NCI-H2171 treated with DMSO at 0.1 percent for 48 hours (cell line): Measurements from ENCODE around the gene ATP2B2.

Experiments
- DNase-seq: peaks from one replicate; lab custom pipeline; 2025; lab: John Stamatoyannopoulos, UW

Gene ATP2B2

GRCh38 chr3:10529809-10530208 is 24.4 kb upstream of the ATP2B2 start:
- DNase-seq, result no peak

- DNase-seq, result no peak
Observed at GRCh38 chr3:10528046-10528445, 22.7 kb upstream of the ATP2B2 start.

GRCh38 chr3:10527295-10528001 is 22.1 kb upstream of the ATP2B2 start:
- no peak for DNase-seq

- no peak for DNase-seq
Observed at GRCh38 chr3:10526366-10526765, 21.0 kb upstream of the ATP2B2 start.

- DNase-seq, result no peak
Observed at GRCh38 chr3:10524799-10525301, 19.5 kb upstream of the ATP2B2 start.

- DNase-seq, result no peak
Observed at GRCh38 chr3:10524270-10524669, 18.9 kb upstream of the ATP2B2 start.

GRCh38 chr3:10523561-10523960 is 18.2 kb upstream of the ATP2B2 start:
- no peak for DNase-seq

- DNase-seq, result no peak
Observed at GRCh38 chr3:10522646-10523303, 17.4 kb upstream of the ATP2B2 start.

- DNase-seq, result no peak
Observed at GRCh38 chr3:10521772-10522441, 16.5 kb upstream of the ATP2B2 start.

GRCh38 chr3:10520072-10520471 is 14.7 kb upstream of the ATP2B2 start:
- no peak for DNase-seq

- no peak for DNase-seq
Observed at GRCh38 chr3:10519236-10519635, 13.8 kb upstream of the ATP2B2 start.

- DNase-seq, result no peak
Observed at GRCh38 chr3:10518506-10519150, 13.2 kb upstream of the ATP2B2 start.

- DNase-seq, result no peak
Observed at GRCh38 chr3:10517627-10518026, 12.2 kb upstream of the ATP2B2 start.

- DNase-seq, result no peak
Observed at GRCh38 chr3:10516544-10517452, 11.4 kb upstream of the ATP2B2 start.

GRCh38 chr3:10515884-10516495 is 10.6 kb upstream of the ATP2B2 start:
- DNase-seq, result no peak

GRCh38 chr3:10515396-10515795 is 10.0 kb upstream of the ATP2B2 start:
- DNase-seq, result no peak

GRCh38 chr3:10514407-10515069 is 9.2 kb upstream of the ATP2B2 start:
- DNase-seq, result no peak

- DNase-seq, result no peak
Observed at GRCh38 chr3:10513306-10513705, 7.9 kb upstream of the ATP2B2 start.

GRCh38 chr3:10512687-10513086 is 7.3 kb upstream of the ATP2B2 start:
- no peak for DNase-seq

GRCh38 chr3:10511809-10512494 is 6.6 kb upstream of the ATP2B2 start:
- no peak for DNase-seq
